A549 (cell line): ENCODE data around the gene HLCS.

Source experiments
- CHD2 ChIP-seq: fragments of 150-350 bp; IDR thresholded peaks from 2 replicates; pipeline ENCODE4 v1.6.1; 2014; ENCODE audit warnings: low read length; ENCODE audit not compliant: partially characterized antibody
- FOSL2 ChIP-seq, 2 experiments: fragments of 450-650 bp in 1 of 2; fragments of >200 bp in 1 of 2; sonication (Bioruptor Twin) in 1 of 2; formaldehyde crosslinking; IDR thresholded peaks; 2 replicates each; pipeline versions ENCODE4 v1.5.0 to v1.6.1; 2016 to 2020; ENCODE audit warnings: mild to moderate bottlenecking in 1 of 2, moderate library complexity in 1 of 2
- PHF8 ChIP-seq: fragments of 200-600 bp; sonication (generic); IDR thresholded peaks from 2 replicates; pipeline ENCODE4 v1.6.1; 2016; ENCODE audit warnings: low read depth, mild to moderate bottlenecking, antibody characterized with exemption, moderate library complexity, borderline replicate concordance
- TF ChIP-seq, protein P1 (sequence below): fragments of >200 bp; sonication (Bioruptor Twin); formaldehyde crosslinking; IDR thresholded peaks from 3 replicates; pipeline ENCODE4 v1.5.1; 2016
- TF ChIP-seq, protein P2 (sequence below): IDR thresholded peaks from 2 replicates; pipeline ENCODE4 v1.6.1; 2012
- TF ChIP-seq, protein P3 (sequence below): fragments of 450-650 bp; IDR thresholded peaks from 2 replicates; pipeline ENCODE4 v1.6.1; 2014; ENCODE audit warnings: antibody characterized with exemption
- TF ChIP-seq, protein P4 (sequence below): fragments of 200-600 bp; sonication (generic); IDR thresholded peaks from 2 replicates; pipeline ENCODE4 v1.6.1; 2016; ENCODE audit warnings: antibody characterized with exemption, mild to moderate bottlenecking, moderate library complexity

DNA sequence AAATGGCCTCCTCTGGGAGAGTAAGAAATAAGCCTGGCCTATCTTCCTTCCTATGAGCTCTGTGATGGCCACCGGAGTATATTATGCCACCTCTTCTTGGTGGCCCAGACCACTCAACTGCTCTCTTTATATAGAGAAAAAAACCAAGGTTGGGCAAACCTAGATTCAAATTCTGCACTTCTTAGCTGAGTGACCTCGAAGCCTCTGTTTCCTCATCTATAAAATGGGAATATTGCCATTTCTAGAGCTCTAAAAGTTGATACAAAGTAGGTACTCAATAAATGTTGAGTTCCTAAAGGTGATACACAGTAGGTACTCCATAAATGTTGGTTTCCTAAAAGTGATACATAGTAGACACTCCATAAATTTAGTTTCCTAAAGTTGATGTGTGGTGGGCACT, 120.7 kb downstream of the HLCS start:
- TF ChIP-seq, protein P1, sequence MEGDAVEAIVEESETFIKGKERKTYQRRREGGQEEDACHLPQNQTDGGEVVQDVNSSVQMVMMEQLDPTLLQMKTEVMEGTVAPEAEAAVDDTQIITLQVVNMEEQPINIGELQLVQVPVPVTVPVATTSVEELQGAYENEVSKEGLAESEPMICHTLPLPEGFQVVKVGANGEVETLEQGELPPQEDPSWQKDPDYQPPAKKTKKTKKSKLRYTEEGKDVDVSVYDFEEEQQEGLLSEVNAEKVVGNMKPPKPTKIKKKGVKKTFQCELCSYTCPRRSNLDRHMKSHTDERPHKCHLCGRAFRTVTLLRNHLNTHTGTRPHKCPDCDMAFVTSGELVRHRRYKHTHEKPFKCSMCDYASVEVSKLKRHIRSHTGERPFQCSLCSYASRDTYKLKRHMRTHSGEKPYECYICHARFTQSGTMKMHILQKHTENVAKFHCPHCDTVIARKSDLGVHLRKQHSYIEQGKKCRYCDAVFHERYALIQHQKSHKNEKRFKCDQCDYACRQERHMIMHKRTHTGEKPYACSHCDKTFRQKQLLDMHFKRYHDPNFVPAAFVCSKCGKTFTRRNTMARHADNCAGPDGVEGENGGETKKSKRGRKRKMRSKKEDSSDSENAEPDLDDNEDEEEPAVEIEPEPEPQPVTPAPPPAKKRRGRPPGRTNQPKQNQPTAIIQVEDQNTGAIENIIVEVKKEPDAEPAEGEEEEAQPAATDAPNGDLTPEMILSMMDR = no peak
- TF ChIP-seq, protein P2, sequence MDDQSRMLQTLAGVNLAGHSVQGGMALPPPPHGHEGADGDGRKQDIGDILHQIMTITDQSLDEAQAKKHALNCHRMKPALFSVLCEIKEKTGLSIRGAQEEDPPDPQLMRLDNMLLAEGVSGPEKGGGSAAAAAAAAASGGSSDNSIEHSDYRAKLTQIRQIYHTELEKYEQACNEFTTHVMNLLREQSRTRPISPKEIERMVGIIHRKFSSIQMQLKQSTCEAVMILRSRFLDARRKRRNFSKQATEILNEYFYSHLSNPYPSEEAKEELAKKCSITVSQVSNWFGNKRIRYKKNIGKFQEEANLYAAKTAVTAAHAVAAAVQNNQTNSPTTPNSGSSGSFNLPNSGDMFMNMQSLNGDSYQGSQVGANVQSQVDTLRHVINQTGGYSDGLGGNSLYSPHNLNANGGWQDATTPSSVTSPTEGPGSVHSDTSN = no peak
- no peak for TF ChIP-seq CHD2
- TF ChIP-seq, protein P3, sequence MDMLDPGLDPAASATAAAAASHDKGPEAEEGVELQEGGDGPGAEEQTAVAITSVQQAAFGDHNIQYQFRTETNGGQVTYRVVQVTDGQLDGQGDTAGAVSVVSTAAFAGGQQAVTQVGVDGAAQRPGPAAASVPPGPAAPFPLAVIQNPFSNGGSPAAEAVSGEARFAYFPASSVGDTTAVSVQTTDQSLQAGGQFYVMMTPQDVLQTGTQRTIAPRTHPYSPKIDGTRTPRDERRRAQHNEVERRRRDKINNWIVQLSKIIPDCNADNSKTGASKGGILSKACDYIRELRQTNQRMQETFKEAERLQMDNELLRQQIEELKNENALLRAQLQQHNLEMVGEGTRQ = no peak
- TF ChIP-seq, protein P4, sequence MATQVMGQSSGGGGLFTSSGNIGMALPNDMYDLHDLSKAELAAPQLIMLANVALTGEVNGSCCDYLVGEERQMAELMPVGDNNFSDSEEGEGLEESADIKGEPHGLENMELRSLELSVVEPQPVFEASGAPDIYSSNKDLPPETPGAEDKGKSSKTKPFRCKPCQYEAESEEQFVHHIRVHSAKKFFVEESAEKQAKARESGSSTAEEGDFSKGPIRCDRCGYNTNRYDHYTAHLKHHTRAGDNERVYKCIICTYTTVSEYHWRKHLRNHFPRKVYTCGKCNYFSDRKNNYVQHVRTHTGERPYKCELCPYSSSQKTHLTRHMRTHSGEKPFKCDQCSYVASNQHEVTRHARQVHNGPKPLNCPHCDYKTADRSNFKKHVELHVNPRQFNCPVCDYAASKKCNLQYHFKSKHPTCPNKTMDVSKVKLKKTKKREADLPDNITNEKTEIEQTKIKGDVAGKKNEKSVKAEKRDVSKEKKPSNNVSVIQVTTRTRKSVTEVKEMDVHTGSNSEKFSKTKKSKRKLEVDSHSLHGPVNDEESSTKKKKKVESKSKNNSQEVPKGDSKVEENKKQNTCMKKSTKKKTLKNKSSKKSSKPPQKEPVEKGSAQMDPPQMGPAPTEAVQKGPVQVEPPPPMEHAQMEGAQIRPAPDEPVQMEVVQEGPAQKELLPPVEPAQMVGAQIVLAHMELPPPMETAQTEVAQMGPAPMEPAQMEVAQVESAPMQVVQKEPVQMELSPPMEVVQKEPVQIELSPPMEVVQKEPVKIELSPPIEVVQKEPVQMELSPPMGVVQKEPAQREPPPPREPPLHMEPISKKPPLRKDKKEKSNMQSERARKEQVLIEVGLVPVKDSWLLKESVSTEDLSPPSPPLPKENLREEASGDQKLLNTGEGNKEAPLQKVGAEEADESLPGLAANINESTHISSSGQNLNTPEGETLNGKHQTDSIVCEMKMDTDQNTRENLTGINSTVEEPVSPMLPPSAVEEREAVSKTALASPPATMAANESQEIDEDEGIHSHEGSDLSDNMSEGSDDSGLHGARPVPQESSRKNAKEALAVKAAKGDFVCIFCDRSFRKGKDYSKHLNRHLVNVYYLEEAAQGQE = no peak
- no peak for TF ChIP-seq PHF8
- TF ChIP-seq FOSL2 (IDR thresholded peaks at IDR 0.05) = no peak
- TF ChIP-seq FOSL2 (CRISPR knock-in tag; IDR thresholded peaks at IDR 0.05) = no peak
